A549 (cell line): Measurements from ENCODE around the gene REN.

Experiments used
- BHLHE40 ChIP-seq: IDR thresholded peaks from 2 replicates; pipeline ENCODE4 v1.6.1; 2012; ENCODE audit warnings: low read depth, low read length, inconsistent platforms
- CEBPB ChIP-seq, 2 experiments: fragments of >200 bp in 1 of 2; sonication (Bioruptor Twin) in 1 of 2; formaldehyde crosslinking in 1 of 2; IDR thresholded peaks; 2 replicates each; pipeline ENCODE4 v1.6.1; 2012 to 2016
- CTCF ChIP-seq: fragments of >200 bp; sonication (Bioruptor Twin); formaldehyde crosslinking; IDR thresholded peaks from 3 replicates; pipeline ENCODE4 v1.5.1; 2016
- ELK1 ChIP-seq: fragments of 150-350 bp; IDR thresholded peaks from 2 replicates; pipeline ENCODE4 v1.6.1; 2014; ENCODE audit warnings: low read depth, mild to moderate bottlenecking, low read length
- EP300 ChIP-seq, 2 experiments: fragments of >200 bp; sonication (Bioruptor Twin); formaldehyde crosslinking; IDR thresholded peaks; 2 replicates in 1 of 2; 3 replicates in 1 of 2; pipeline ENCODE4 v1.6.1; 2016 to 2017
- HMGXB4 ChIP-seq: fragments of 250-450 bp; sonication (Bioruptor Pico); IDR thresholded peaks from 2 replicates; pipeline ENCODE4 v1.5.0; 2021; ENCODE audit warnings: mild to moderate bottlenecking, moderate library complexity, borderline replicate concordance
- POLR2A ChIP-seq: IDR thresholded peaks from 2 replicates; pipeline ENCODE4 v1.6.1; 2012; ENCODE audit warnings: mild to moderate bottlenecking, low read length
- RAD21 ChIP-seq, 2 experiments: fragments of >200 bp in 1 of 2; sonication (Bioruptor Twin) in 1 of 2; formaldehyde crosslinking in 1 of 2; IDR thresholded peaks in 1 of 2; conservative IDR thresholded peaks in 1 of 2; 2 replicates in 1 of 2; 3 replicates in 1 of 2; pipeline ENCODE4 v1.6.1; 2012 to 2018; ENCODE audit warnings: inconsistent platforms in 1 of 2

- TF ChIP-seq CTCF (no peak), HMGXB4 (CRISPR knock-in tag) (no peak), POLR2A (no peak), RAD21 (conservative IDR thresholded peaks at IDR 0.05 in 1 of 2, IDR thresholded peaks at IDR 0.05 in 1 of 2) (no peak), CEBPB (IDR thresholded peaks at IDR 0.05) (no peak), BHLHE40 (no peak), ELK1 (no peak), EP300 (IDR thresholded peaks at IDR 0.05) (no peak)
Observed at GRCh38 chr1:204206121-204206520, 40.0 kb upstream of the REN start.
